ENCODE results near the gene SKAP2.

GRCh38 chr7:26700386-26700785, 164.0 kb downstream of the SKAP2 start:
- TF ChIP-seq POLR2A (IDR thresholded peaks at IDR 0.05; ENCODE audit: low read length) (no peak), GATA1 (IDR thresholded peaks at IDR 0.05; ENCODE audit: low read depth, low read length) (no peak)

Data from erythroblast (primary cell).